Bronchial epithelial cell (primary cell): Measurements from ENCODE around the gene SENP8. TPM values are rescaled to one million over a fixed set of nuclear protein-coding genes. Genes with fewer than 3 reads are reported as not detected.

Experiments used
- DNase-seq: peaks from one replicate; pipeline ENCODE4 v3.0.0-alpha.2; 2010; ENCODE audit warnings: low read depth
- FAIRE-seq: peaks from 2 replicates; lab custom pipeline; 2011; peaks lifted over from hg19 to GRCh38; lab: Jason Lieb, UNC
- H3K27me3 ChIP-seq: 2 replicates; pipeline ENCODE4 v1.5.1; 2011; ENCODE audit warnings: low read length; ENCODE audit not compliant: control insufficient read depth, insufficient read depth
- H3K36me3 ChIP-seq: 2 replicates; pipeline ENCODE4 v1.5.1; 2011; ENCODE audit warnings: low read length; ENCODE audit not compliant: control insufficient read depth, insufficient read depth
- H3K4me3 ChIP-seq: 2 replicates; pipeline ENCODE4 v1.5.1; 2011; ENCODE audit warnings: mild to moderate bottlenecking, low read depth, low read length, control low read depth
- total RNA-seq: library from RNA; depleted of rRNA; stranded (reverse); fragments of >200 nt; gene quantifications from 2 replicates; pipeline ENCODE4 v1.2.1, GENCODE V29; 2014
- TF ChIP-seq, protein P1 (sequence below): IDR thresholded peaks from 2 replicates; pipeline ENCODE4 v1.5.1; 2011; ENCODE audit warnings: mild to moderate bottlenecking, moderate library complexity, low read length, control low read depth, inconsistent platforms; ENCODE audit not compliant: insufficient read depth, severe bottlenecking

The SENP8 gene
- total RNA-seq, 1 donor from 2014 or later: 1.1 TPM

DNA sequence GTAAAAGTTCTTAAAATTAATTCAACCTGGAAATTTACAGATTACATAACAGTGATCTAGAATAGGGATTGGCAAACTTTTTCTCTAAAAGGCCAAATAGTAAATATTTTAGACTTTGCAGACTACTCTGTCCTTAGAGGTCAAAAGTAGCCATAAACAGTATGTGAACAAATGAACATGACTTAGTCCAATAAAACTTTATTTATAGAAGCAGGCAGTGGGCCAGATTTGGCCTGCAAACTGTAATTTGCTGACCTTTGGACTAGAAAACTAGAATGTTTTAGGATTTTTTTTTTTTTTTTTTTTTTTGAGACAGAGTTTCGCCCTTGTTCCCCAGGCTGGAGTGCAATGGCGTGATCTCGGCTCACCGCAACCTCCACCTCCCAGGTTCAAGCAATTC lies 12.1 kb downstream of the SENP8 start:
- no peak for FAIRE-seq
- TF ChIP-seq, protein P1, sequence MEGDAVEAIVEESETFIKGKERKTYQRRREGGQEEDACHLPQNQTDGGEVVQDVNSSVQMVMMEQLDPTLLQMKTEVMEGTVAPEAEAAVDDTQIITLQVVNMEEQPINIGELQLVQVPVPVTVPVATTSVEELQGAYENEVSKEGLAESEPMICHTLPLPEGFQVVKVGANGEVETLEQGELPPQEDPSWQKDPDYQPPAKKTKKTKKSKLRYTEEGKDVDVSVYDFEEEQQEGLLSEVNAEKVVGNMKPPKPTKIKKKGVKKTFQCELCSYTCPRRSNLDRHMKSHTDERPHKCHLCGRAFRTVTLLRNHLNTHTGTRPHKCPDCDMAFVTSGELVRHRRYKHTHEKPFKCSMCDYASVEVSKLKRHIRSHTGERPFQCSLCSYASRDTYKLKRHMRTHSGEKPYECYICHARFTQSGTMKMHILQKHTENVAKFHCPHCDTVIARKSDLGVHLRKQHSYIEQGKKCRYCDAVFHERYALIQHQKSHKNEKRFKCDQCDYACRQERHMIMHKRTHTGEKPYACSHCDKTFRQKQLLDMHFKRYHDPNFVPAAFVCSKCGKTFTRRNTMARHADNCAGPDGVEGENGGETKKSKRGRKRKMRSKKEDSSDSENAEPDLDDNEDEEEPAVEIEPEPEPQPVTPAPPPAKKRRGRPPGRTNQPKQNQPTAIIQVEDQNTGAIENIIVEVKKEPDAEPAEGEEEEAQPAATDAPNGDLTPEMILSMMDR: no peak

DNA sequence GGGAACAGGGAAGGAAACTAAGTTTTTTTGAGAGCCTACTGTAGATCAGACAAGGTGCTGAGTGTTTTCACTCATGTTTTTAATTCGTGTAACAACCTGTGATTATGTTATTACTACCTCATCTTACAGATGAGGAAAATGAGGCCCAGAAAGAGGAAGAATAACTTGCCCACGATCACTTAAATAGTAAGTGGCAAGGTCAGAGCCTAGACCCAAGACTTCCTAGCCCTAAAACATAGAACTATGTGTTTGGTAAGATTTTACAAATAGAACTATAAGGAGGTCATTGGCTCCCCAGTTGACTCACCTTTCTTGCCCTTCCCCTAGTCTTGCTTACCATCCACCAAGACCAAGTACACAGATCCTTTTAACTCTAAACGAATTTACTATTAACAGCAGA lies 13.7 kb downstream of the SENP8 start:
- H3K4me3 ChIP-seq: no peak overlapping the region
- TF ChIP-seq, protein P1: no peak
- FAIRE-seq: no peak
- H3K36me3 ChIP-seq: no peaks in the 10 kb centered on the region
- H3K27me3 ChIP-seq: no peaks in the 10 kb centered on the region
- DNase-seq: no peak

More for the DNA sequence above, 12.1 kb downstream of the SENP8 start:
- Histone ChIP-seq H3K4me3 (no peak overlapping the region), H3K27me3 (no peaks in the 10 kb centered on the region), H3K36me3 (no peaks in the 10 kb centered on the region)
- no peak for DNase-seq

DNA sequence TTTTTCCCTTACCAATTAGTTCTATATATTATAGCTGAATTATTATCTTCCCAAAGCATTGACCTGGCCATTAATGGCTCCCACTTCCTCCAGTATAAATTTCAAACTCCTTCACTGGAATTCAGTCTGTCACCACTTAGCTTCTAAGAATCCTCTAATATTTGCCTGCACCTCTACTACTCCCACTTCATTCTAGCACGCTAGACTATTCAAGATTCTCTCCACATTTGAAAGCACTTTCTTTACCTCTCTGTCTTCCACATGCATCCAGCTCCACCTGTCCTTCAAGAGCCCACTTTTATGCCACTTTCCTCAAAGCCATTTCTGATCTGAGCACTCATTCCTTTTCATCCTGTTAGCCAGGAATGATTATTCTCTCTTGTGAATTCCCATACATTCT lies 15.0 kb downstream of the SENP8 start:
- H3K36me3 ChIP-seq: no peaks in the 10 kb centered on the region
- no peak for FAIRE-seq
- DNase-seq: no peak
- H3K27me3 ChIP-seq: no peaks in the 10 kb centered on the region
- H3K4me3 ChIP-seq: no peak overlapping the region
- TF ChIP-seq, protein P1: no peak

DNA sequence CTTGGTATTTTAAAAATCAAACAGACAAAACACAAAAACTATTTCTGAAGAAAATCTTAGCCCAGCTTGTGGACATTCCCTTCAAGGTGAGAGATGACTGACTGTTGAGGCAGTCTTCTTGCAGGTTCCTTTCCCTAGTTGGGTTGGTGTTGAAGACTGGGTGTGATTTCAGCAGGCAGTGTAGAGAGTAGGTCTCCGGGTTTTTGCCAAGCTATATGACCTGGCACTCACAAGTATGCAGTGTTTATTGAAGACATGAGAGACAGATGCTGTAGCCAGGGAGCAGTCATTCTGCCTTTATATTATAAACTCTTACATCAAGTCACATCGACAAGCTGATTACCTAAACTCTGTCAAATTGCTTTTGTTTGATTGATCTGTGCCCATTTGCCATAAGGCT lies 17.5 kb downstream of the SENP8 start:
- H3K36me3 ChIP-seq: no peaks in the 10 kb centered on the region
- FAIRE-seq (no peak), DNase-seq (no peak)
- H3K4me3 ChIP-seq: no peak overlapping the region
- H3K27me3 ChIP-seq: no peaks in the 10 kb centered on the region
- TF ChIP-seq, protein P1: no peak

DNA sequence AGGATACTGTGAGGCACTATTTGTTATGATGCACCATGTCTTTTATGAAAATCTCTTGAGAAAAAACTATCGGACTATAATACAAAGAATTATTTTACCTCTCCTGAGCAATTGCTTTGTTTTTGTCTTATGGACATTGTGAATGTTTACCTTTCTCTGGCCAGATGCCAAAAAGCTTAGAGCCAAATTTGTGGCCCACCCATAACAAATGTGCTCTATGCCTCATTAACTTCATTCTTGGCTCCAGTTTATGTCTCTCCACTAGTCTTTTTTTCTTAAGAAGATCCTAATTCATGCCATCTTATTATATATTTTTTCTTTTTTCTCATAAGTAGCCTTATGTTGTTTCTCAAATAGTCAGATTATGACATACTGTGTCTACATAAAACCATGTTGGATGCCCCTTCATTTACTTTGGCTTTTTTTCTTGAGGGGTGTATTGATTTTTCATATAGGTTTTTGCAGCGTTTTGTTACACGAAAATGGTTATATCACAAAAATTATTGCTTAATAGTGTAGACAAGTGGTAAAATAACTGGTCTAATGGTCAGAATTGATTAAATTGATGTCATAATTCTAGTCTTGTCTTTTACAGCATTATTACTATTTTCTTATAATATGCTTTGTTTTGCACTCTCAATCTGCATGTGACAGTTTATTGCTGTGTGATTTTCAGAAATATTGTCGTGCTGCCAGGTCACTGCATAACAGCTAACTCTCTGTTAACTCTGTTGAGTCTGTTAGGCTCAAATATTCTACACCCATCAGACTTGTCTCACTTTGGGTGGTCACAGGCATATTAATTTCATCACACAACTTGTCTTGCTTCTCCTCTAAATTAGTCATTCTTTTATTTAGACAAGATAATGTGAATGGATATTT lies 18.2 kb downstream of the SENP8 start:
- TF ChIP-seq, protein P1: no peak
- H3K4me3 ChIP-seq: no peak overlapping the region
- FAIRE-seq (no peak), DNase-seq (no peak)
- H3K36me3 ChIP-seq: no peaks in the 10 kb centered on the region
- H3K27me3 ChIP-seq: no peaks in the 10 kb centered on the region
